ENCODE results near the gene HOXD9. TPM values are rescaled to one million over a fixed set of nuclear protein-coding genes. Genes with fewer than 3 reads are reported as not detected.

Gene HOXD9
- total RNA-seq, 1 donor: 0.36 TPM

GRCh38 chr2:176154576-176155252, 32.2 kb downstream of the HOXD9 start:
- H3K27ac ChIP-seq (ENCODE audit: low read depth, low read length): no peak overlapping the region
- no peaks in the 10 kb centered on the region for H3K4me1 ChIP-seq (ENCODE audit: insufficient read depth, low read length)
- peaks cover 11% of the 10 kb centered on the region for H3K27me3 ChIP-seq (ENCODE audit: insufficient read depth, low read length)
- H2AFZ ChIP-seq (ENCODE audit: low read length): no peak overlapping the region
- no peaks in the 10 kb centered on the region for H4K20me1 ChIP-seq (ENCODE audit: insufficient read depth, low read length)
- DNase-seq (ENCODE audit: insufficient read length, low spot score, missing footprints): no peak
- H3K36me3 ChIP-seq (ENCODE audit: insufficient read depth, low read length): no peaks in the 10 kb centered on the region
- no peak overlapping the region for H3K4me3 ChIP-seq (ENCODE audit: insufficient read depth, low read length)
- H3K79me2 ChIP-seq (ENCODE audit: insufficient read depth, low read length): no peaks in the 10 kb centered on the region
- no peak for TF ChIP-seq CTCF (IDR thresholded peaks at IDR 0.05; ENCODE audit: extremely low read depth, low read depth, low read length)
- H3K4me2 ChIP-seq (ENCODE audit: insufficient read depth, low read length): no peak overlapping the region
- H3K9me3 ChIP-seq (ENCODE audit: low read depth, low read length): no peaks in the 10 kb centered on the region

DNA sequence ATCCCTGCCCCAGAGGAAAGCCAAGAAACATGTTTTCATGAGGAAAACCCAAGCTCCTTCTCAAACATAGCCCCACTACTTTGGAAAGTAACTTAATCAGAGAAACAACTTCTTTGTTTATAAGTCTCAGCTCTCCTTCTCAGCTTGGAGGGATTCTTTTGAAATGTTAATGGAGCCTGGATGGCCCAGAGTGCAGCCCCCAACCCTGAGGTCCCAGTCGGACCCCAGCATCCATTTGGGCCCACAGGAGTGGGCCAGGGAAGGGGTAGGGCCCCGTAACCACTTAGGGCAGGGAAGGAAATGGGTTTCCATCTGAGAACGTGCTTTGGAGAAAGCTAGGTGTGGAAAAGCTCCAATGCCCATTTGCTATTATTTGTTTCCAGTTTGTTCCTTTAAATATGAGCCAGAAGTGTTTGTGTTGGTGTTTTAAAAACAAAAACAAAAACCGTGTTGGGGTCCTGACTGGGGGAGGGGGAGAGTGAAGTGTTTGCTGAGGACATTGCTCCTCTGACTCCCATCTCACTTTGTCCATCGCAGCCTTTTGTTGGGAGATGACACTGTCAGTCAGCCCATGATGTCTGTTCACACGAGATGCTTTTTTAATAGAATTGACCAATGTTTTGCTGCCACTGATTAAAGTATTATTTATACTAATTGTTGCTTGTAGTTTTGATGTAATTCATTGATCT, 33.0 kb downstream of the HOXD9 start:
- no peaks in the 10 kb centered on the region for H4K20me1 ChIP-seq (ENCODE audit: insufficient read depth, low read length)
- no peak overlapping the region for H3K4me2 ChIP-seq (ENCODE audit: insufficient read depth, low read length)
- no peaks in the 10 kb centered on the region for H3K4me1 ChIP-seq (ENCODE audit: insufficient read depth, low read length)
- H3K27ac ChIP-seq (ENCODE audit: low read depth, low read length): no peak overlapping the region
- no peak for DNase-seq (ENCODE audit: insufficient read length, low spot score, missing footprints)
- H3K36me3 ChIP-seq (ENCODE audit: insufficient read depth, low read length): no peaks in the 10 kb centered on the region
- H3K9me3 ChIP-seq (ENCODE audit: low read depth, low read length): no peaks in the 10 kb centered on the region
- no peak overlapping the region for H3K4me3 ChIP-seq (ENCODE audit: insufficient read depth, low read length)
- no peak for TF ChIP-seq CTCF (IDR thresholded peaks at IDR 0.05; ENCODE audit: extremely low read depth, low read depth, low read length)
- H2AFZ ChIP-seq (ENCODE audit: low read length): no peak overlapping the region
- H3K79me2 ChIP-seq (ENCODE audit: insufficient read depth, low read length): no peaks in the 10 kb centered on the region
- H3K27me3 ChIP-seq (ENCODE audit: insufficient read depth, low read length): peaks cover 18% of the 10 kb centered on the region

DNA sequence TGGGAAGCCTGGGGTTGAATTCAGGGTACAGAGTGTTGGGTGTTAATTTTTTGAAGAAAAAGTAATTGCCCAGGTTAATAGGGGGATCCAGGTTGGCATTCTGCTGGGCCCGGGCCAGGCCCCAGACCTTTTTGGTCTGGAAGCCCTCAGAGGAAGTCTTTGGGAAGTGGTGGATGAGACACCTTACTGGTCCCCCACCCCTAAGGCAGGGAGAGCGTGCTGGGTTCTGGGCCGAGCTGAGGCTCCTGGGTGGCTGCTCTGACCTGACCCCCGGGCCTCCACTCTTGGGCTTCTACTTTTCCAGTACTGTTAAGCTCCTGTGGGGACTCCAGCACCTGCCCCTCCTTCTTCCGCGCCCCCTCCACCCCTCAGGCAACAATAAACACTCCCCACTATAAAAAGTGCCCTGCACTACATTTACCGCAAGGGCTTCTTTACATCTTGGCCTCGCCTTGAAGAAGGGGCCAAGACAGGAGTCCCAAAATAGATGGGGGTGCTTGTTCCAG, 33.8 kb downstream of the HOXD9 start:
- Histone ChIP-seq H3K4me3 (ENCODE audit: insufficient read depth, low read length) (no peak overlapping the region), H3K9me3 (ENCODE audit: low read depth, low read length) (no peaks in the 10 kb centered on the region), H3K27ac (ENCODE audit: low read depth, low read length) (no peak overlapping the region), H3K4me1 (ENCODE audit: insufficient read depth, low read length) (no peaks in the 10 kb centered on the region), H3K4me2 (ENCODE audit: insufficient read depth, low read length) (no peak overlapping the region), H3K27me3 (ENCODE audit: insufficient read depth, low read length) (peaks cover 25% of the 10 kb centered on the region), H2AFZ (ENCODE audit: low read length) (no peak overlapping the region), H3K36me3 (ENCODE audit: insufficient read depth, low read length) (no peaks in the 10 kb centered on the region), H4K20me1 (ENCODE audit: insufficient read depth, low read length) (no peaks in the 10 kb centered on the region), H3K79me2 (ENCODE audit: insufficient read depth, low read length) (no peaks in the 10 kb centered on the region)
- no peak for DNase-seq (ENCODE audit: insufficient read length, low spot score, missing footprints)
- TF ChIP-seq CTCF (IDR thresholded peaks at IDR 0.05; ENCODE audit: extremely low read depth, low read depth, low read length): no peak

DNA sequence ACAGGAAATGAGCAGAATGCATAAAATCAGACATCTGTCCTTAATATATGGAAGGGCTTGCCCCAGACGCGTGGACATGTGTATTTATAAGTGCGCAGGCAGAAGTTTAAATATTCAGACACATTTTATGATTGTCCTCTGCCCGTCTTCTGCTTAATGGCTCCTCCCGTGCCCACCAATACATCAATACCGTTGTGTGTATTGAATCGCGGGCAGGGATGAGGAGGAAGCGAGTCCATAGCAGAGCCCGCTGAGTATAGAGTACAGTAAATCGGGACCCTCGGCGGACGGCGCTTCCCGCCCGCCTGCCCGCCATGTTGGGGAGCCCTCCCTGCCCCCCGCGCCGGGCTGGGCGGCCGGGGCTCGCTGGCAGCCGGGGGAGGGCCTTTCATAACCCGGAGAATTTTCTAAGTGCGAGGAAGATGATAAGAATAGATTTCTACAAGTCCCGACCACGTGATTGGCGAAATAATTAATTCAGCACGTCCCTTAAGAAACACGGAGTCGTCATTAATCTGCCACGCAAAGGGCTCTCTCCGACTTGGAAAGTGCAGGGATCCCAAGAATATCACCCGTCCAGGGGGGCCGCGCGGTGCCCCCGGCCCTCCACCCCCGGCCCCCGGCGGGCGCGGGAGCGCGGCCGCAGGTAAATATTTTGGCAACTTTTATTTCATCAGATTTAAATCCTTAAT, 34.4 kb downstream of the HOXD9 start, which contains the start of gene HOXD3:
Gene HOXD3 (plus strand): TSS at position 501 of the 692 bp plus-strand sequence. CDS start 11,808 bp downstream, outside the sequence.
- no peak within 1 kb of the TSS for H3K4me3 ChIP-seq (ENCODE audit: insufficient read depth, low read length)
- TF ChIP-seq CTCF (IDR thresholded peaks at IDR 0.05; ENCODE audit: extremely low read depth, low read depth, low read length): no peak
- no peaks in the 10 kb centered on the region for H3K79me2 ChIP-seq (ENCODE audit: insufficient read depth, low read length)
- no peak within 1 kb of the TSS for H3K4me2 ChIP-seq (ENCODE audit: insufficient read depth, low read length)
- H3K36me3 ChIP-seq (ENCODE audit: insufficient read depth, low read length): no peaks in the 10 kb centered on the region
- H3K27ac ChIP-seq (ENCODE audit: low read depth, low read length): no peak within 1 kb of the TSS
- H3K4me1 ChIP-seq (ENCODE audit: insufficient read depth, low read length): peaks cover 5% of the 10 kb centered on the region
- H3K27me3 ChIP-seq (ENCODE audit: insufficient read depth, low read length): peaks cover 30% of the 10 kb centered on the region
- DNase-seq (ENCODE audit: insufficient read length, low spot score, missing footprints): no peak
- no peaks in the 10 kb centered on the region for H4K20me1 ChIP-seq (ENCODE audit: insufficient read depth, low read length)
- H3K9me3 ChIP-seq (ENCODE audit: low read depth, low read length): no peaks in the 10 kb centered on the region
- H2AFZ ChIP-seq (ENCODE audit: low read length): no peak within 1 kb of the TSS
